Fibroblast of the aortic adventitia (primary cell): ENCODE results near the gene ZBTB14. TPM values are rescaled to one million over a fixed set of nuclear protein-coding genes. Genes with fewer than 3 reads are reported as not detected.

Experiments used
- DNase-seq: peaks from one replicate; pipeline ENCODE4 v3.0.0-alpha.2; 2010; ENCODE audit warnings: low read depth
- H3K4me3 ChIP-seq: 2 replicates; pipeline ENCODE4 v1.5.1; 2011; ENCODE audit warnings: low read depth, mild to moderate bottlenecking, control low read depth, low read length, moderate library complexity
- total RNA-seq: library from RNA; depleted of rRNA; stranded (reverse); fragments of >200 nt; gene quantifications from 2 replicates; pipeline ENCODE4 v1.2.3, GENCODE V29; 2012; ENCODE audit warnings: low replicate concordance
- TF ChIP-seq, protein P1 (sequence below): IDR thresholded peaks from 2 replicates; pipeline ENCODE4 v1.5.1; 2011; ENCODE audit warnings: mild to moderate bottlenecking, low read length, control low read depth, inconsistent platforms; ENCODE audit not compliant: insufficient read depth

The ZBTB14 gene
- total RNA-seq, 1 donor: 17.4 TPM

- no peak for DNase-seq
These were observed 1.4 kb downstream of the ZBTB14 start for GRCh38 chr18:5294113-5294456.

DNA sequence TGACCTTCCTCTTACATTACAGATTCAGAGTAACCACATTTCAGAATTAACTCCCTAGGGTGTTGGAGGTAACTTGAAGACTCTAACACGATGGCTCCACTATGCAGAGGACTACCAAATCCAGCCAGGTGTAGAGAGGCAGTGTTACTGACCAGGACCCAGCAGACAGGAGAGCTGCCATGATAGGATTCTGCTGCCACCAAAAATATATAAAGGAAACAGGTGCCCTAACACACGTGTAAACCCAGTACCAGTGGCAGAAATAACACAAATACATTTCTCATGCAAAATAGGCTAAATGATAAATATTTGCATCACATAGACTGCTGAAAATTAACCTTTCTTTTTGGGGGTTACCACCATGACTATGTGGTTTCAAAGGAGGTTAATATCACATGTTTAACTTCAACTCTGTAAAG lies 7.0 kb downstream of the ZBTB14 start:
- no peak overlapping the region for H3K4me3 ChIP-seq
- DNase-seq: no peak
- TF ChIP-seq, protein P1, sequence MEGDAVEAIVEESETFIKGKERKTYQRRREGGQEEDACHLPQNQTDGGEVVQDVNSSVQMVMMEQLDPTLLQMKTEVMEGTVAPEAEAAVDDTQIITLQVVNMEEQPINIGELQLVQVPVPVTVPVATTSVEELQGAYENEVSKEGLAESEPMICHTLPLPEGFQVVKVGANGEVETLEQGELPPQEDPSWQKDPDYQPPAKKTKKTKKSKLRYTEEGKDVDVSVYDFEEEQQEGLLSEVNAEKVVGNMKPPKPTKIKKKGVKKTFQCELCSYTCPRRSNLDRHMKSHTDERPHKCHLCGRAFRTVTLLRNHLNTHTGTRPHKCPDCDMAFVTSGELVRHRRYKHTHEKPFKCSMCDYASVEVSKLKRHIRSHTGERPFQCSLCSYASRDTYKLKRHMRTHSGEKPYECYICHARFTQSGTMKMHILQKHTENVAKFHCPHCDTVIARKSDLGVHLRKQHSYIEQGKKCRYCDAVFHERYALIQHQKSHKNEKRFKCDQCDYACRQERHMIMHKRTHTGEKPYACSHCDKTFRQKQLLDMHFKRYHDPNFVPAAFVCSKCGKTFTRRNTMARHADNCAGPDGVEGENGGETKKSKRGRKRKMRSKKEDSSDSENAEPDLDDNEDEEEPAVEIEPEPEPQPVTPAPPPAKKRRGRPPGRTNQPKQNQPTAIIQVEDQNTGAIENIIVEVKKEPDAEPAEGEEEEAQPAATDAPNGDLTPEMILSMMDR: no peak

More at GRCh38 chr18:5294113-5294456, 1.4 kb downstream of the ZBTB14 start:
- peak overlapping the region; percentile 89 for H3K4me3 ChIP-seq
- TF ChIP-seq, protein P1: no peak

- no peak overlapping the region for H3K4me3 ChIP-seq
- TF ChIP-seq, protein P1: no peak
- DNase-seq: no peak
These were observed 7.7 kb downstream of the ZBTB14 start for GRCh38 chr18:5287854-5288253.

GRCh38 chr18:5286525-5286924 lies 9.0 kb downstream of the ZBTB14 start:
- TF ChIP-seq, protein P1: no peak
- H3K4me3 ChIP-seq: no peak overlapping the region
- DNase-seq: no peak

- H3K4me3 ChIP-seq: no peak overlapping the region
- DNase-seq: no peak
- TF ChIP-seq, protein P1: no peak
These were observed 10.2 kb downstream of the ZBTB14 start for GRCh38 chr18:5285326-5285725.

DNA sequence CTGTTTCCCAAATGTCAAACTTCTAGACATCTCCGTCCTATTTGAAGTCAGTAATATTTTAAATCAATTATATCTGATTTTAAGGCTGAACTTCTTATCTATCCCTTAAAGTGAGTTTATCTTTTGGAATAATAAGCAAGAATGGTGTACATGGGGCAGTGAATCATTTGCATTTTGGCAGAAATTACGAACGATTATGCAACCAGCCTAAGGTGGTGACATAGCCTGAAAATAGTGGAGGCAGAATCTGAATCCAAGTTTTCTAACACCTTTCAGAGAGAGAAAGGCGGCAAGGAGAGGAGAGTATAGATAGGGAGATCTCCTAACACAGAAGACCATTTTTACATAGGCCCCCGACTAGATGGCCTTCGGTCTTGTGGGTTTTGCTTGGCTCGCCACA lies 10.7 kb downstream of the ZBTB14 start:
- H3K4me3 ChIP-seq: no peak overlapping the region
- peak; percentile 50 for DNase-seq
- TF ChIP-seq, protein P1: no peak

- DNase-seq: no peak
- TF ChIP-seq, protein P1: no peak
- H3K4me3 ChIP-seq: no peak overlapping the region
These were observed 12.8 kb downstream of the ZBTB14 start for GRCh38 chr18:5282770-5283169.
